T-cell (primary cell): ENCODE results near the gene DAPK1. TPM values are rescaled to one million over a fixed set of nuclear protein-coding genes. Genes with fewer than 3 reads are reported as not detected.

ENCODE experiments used
- ATAC-seq, 4 experiments: fragments of 200-7000 bp in 3 of 4; fragments of 150-1000 bp in 1 of 4; cut with Tn5 transposase; replicated peaks in 1 of 4; 1 replicate in 3 of 4; 2 replicates in 1 of 4; pipeline ENCODE4 v1.10.0; 2021; ENCODE audit warnings: moderate library complexity in 3 of 4, mild to moderate bottlenecking in 2 of 4, moderate number of reproducible peaks in 1 of 4
- CTCF ChIA-PET, 2 donors: fragments of 300-600 bp; sonication (Branson Sonifier 250); formaldehyde crosslinking; loops; one replicate each; lab custom pipeline; 2022; ENCODE audit warnings: antibody characterized with exemption in 2 of 2; lab: Charles Lee
- POLR2A ChIA-PET, 2 donors: fragments of 300-600 bp; sonication (Branson Sonifier 250); formaldehyde crosslinking; loops; one replicate each; lab custom pipeline; 2022; ENCODE audit warnings: antibody characterized with exemption in 2 of 2; lab: Charles Lee
- DNase-seq, 35 experiments: peaks; one replicate each; pipeline versions ENCODE4 v3.0.0 to v3.0.0-alpha.2; 2013 to 2023
- H3K27ac ChIP-seq: one replicate; pipeline ENCODE4 v1.5.1; 2013; ENCODE audit warnings: low read length
- H3K27me3 ChIP-seq, 2 experiments: replicated peaks in 1 of 2; 1 replicate in 1 of 2; 2 replicates in 1 of 2; pipeline versions ENCODE4 v1.6.1 to v1.7.0; 2013; ENCODE audit warnings: low read length in 1 of 2, mixed read lengths in 1 of 2; ENCODE audit not compliant: control insufficient read depth in 2 of 2, insufficient read depth in 2 of 2; ENCODE audit errors: extremely low read depth in 1 of 2
- H3K36me3 ChIP-seq, 2 donors: 1 replicate in 1 of 2; 2 replicates in 1 of 2; pipeline versions ENCODE4 v1.6.1 to v1.7.0; 2013; ENCODE audit warnings: low read length in 1 of 2; ENCODE audit not compliant: control insufficient read depth in 2 of 2, insufficient read depth in 1 of 2; ENCODE audit errors: extremely low read depth in 1 of 2
- H3K4me1 ChIP-seq, 2 experiments: 1 replicate in 1 of 2; 2 replicates in 1 of 2; pipeline versions ENCODE4 v1.6.1 to v1.7.0; 2013; ENCODE audit warnings: low read length in 2 of 2, mixed read lengths in 1 of 2; ENCODE audit not compliant: insufficient read depth in 2 of 2, control insufficient read depth in 1 of 2; ENCODE audit errors: extremely low read depth in 1 of 2
- H3K4me3 ChIP-seq, 2 donors: 1 replicate in 1 of 2; 2 replicates in 1 of 2; pipeline versions ENCODE4 v1.5.1 to v1.7.0; 2013; ENCODE audit warnings: mild to moderate bottlenecking in 2 of 2, low read length in 1 of 2, moderate library complexity in 1 of 2; ENCODE audit not compliant: control insufficient read depth in 1 of 2; ENCODE audit errors: extremely low read depth in 1 of 2
- H3K9me3 ChIP-seq: 2 replicates; pipeline ENCODE4 v1.7.0; 2013
- H3K27ac Mint-ChIP-seq, 2 donors: one replicate each; pipeline ENCODE4 v1.8.0; 2020 to 2021; ENCODE audit warnings: mild to moderate bottlenecking in 2 of 2, mixed read lengths in 2 of 2
- H3K27me3 Mint-ChIP-seq, 2 donors: one replicate each; pipeline ENCODE4 v1.8.0; 2021 to 2022; ENCODE audit warnings: mixed read lengths in 2 of 2
- H3K36me3 Mint-ChIP-seq: one replicate; pipeline ENCODE4 v1.8.0; 2021; ENCODE audit warnings: mixed read lengths
- H3K4me1 Mint-ChIP-seq, 3 donors: one replicate each; pipeline ENCODE4 v1.8.0; 2020 to 2022; ENCODE audit warnings: mixed read lengths in 3 of 3, mild to moderate bottlenecking in 1 of 3
- H3K4me3 Mint-ChIP-seq, 3 donors: one replicate each; pipeline ENCODE4 v1.8.0; 2020 to 2022; ENCODE audit warnings: mild to moderate bottlenecking in 3 of 3, mixed read lengths in 3 of 3, moderate library complexity in 3 of 3
- H3K9me3 Mint-ChIP-seq, 3 donors: one replicate each; pipeline ENCODE4 v1.8.0; 2020 to 2022; ENCODE audit warnings: mixed read lengths in 3 of 3
- WGBS: methylation state at CpG from one replicate; pipeline ENCODE4 v1.1.5; 2013; ENCODE audit warnings: missing lambda C conversion rate; ENCODE audit not compliant: insufficient coverage; 5-methylcytosine and 5-hydroxymethylcytosine counted together
- total RNA-seq, 35 experiments: library from RNA in 6 of 35; stranded (reverse) in 6 of 35; fragments of 120-200 nt in 1 of 35; gene quantifications; one replicate each; pipeline versions ENCODE4 v1.2.1 to v1.2.4 and lab custom pipeline; 2013 to 2026

DAPK1 gene
- total RNA-seq, 5 donors from 2014 or later (not counting 1 experiment from before 2014, with no cell fraction given) = 1.7 to 4.2 (median 2.8) TPM

DNA sequence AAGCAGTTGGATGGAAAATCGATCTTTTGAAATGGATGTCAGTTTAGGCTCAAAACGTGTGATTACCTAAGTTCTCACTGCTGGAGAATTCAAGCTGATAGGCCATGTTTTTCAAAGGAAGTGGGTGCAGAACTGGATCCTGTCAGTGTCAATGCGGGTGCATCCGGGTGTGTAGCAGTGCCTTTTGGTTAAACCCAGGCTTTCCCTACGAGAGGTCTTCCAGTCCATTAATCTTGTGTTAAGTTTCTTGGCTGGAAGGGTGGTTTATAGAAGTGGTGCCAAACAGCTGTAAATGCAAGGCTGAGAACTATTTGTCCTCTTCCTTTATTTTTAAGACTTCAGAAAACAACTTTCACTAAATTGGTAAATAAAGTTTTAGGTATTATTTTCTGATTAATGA lies 71.9 kb downstream of the DAPK1 start:
- DNase-seq (no peak), ATAC-seq (no peak)
- Mint-ChIP-seq H3K4me1 (no peaks in the 10 kb centered on the region), H3K36me3 (no peaks in the 10 kb centered on the region), H3K27me3 (peaks cover 0 to 4% of the 10 kb centered on the region in 2 donors), H3K4me3 (no peak overlapping the region), H3K9me3 (no peaks in the 10 kb centered on the region), H3K27ac (no peak overlapping the region)
- ChIA-PET CTCF (no interaction called here), POLR2A (no interaction called here)
- Histone ChIP-seq H3K27me3 (no peaks in the 10 kb centered on the region), H3K36me3 (no peaks in the 10 kb centered on the region), H3K4me3 (no peak overlapping the region), H3K4me1 (peaks cover 0 to 4% of the 10 kb centered on the region in 2 experiments), H3K9me3 (no peaks in the 10 kb centered on the region), H3K27ac (no peak overlapping the region)
- 12% methylated on average over 4 of the region's 5 CpGs for WGBS

- no peak overlapping the region for H3K27ac Mint-ChIP-seq
- peaks cover 0 to 4% of the 10 kb centered on the region in 2 donors for H3K27me3 Mint-ChIP-seq
- Histone ChIP-seq H3K9me3 (no peaks in the 10 kb centered on the region), H3K4me3 (no peak overlapping the region), H3K36me3 (no peaks in the 10 kb centered on the region), H3K27ac (no peak overlapping the region), H3K4me1 (peaks cover 0 to 4% of the 10 kb centered on the region in 2 experiments), H3K27me3 (no peaks in the 10 kb centered on the region)
- ATAC-seq (no peak), DNase-seq (no peak)
- ChIA-PET CTCF (no interaction called here), POLR2A (no interaction called here)
- no peaks in the 10 kb centered on the region for H3K36me3 Mint-ChIP-seq
- no peak overlapping the region for H3K4me3 Mint-ChIP-seq
- H3K4me1 Mint-ChIP-seq = no peaks in the 10 kb centered on the region
- H3K9me3 Mint-ChIP-seq = no peaks in the 10 kb centered on the region
- no CpG with 5 or more reads among the region's 3 CpGs for WGBS
These were observed 72.6 kb downstream of the DAPK1 start for GRCh38 chr9:87570000-87570908.

GRCh38 chr9:87572719-87573118 lies 75.1 kb downstream of the DAPK1 start:
- ChIA-PET CTCF (no interaction called here), POLR2A (no interaction called here)
- H3K36me3 ChIP-seq = no peaks in the 10 kb centered on the region
- H3K4me3 Mint-ChIP-seq = no peak overlapping the region
- H3K4me3 ChIP-seq = no peak overlapping the region
- peaks cover 0 to 4% of the 10 kb centered on the region in 2 donors for H3K27me3 Mint-ChIP-seq
- H3K4me1 ChIP-seq = peaks cover 0 to 4% of the 10 kb centered on the region in 2 experiments
- H3K9me3 ChIP-seq = no peaks in the 10 kb centered on the region
- H3K27ac ChIP-seq = no peak overlapping the region
- no peaks in the 10 kb centered on the region for H3K4me1 Mint-ChIP-seq
- H3K36me3 Mint-ChIP-seq = no peaks in the 10 kb centered on the region
- DNase-seq (no peak), ATAC-seq (no peak)
- WGBS = no CpG with 5 or more reads among the region's 6 CpGs
- H3K27ac Mint-ChIP-seq = no peak overlapping the region
- no peaks in the 10 kb centered on the region for H3K27me3 ChIP-seq
- H3K9me3 Mint-ChIP-seq = no peaks in the 10 kb centered on the region

DNA sequence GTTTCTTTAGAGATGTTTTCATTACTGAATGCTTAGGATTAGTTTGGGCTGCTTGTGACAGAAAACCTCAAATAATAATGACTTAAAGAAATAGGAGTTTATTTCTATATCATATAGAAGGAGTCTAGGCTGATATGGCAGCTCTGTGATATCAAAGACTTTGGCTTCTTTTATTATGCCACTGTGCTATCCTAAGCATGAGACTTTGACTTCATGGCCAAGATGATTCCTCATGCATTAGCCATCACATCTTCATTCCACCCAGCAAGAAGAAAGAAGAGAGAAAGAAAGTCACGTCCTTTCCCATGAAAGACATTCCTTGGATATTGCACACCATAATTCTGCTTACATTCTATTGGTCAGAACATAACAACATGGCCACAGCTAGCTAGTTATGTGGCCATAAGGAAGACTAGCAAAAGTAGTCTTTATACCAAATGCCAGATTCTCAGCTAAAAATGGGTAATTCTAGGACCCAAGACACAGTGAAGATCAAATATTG lies 76.2 kb downstream of the DAPK1 start:
- WGBS = no CpG with 5 or more reads among the region's 1 CpG
- Mint-ChIP-seq H3K4me1 (no peaks in the 10 kb centered on the region), H3K9me3 (no peaks in the 10 kb centered on the region), H3K27me3 (peaks cover 0 to 4% of the 10 kb centered on the region in 2 donors), H3K36me3 (no peaks in the 10 kb centered on the region), H3K4me3 (no peak overlapping the region), H3K27ac (no peak overlapping the region)
- H3K27ac ChIP-seq = no peak overlapping the region
- H3K36me3 ChIP-seq = no peaks in the 10 kb centered on the region
- POLR2A ChIA-PET = no interaction called here
- ATAC-seq (no peak), DNase-seq (no peak)
- no peak overlapping the region for H3K4me3 ChIP-seq
- H3K27me3 ChIP-seq = no peaks in the 10 kb centered on the region
- CTCF ChIA-PET = no interaction called here
- peaks cover 0 to 4% of the 10 kb centered on the region in 2 experiments for H3K4me1 ChIP-seq
- H3K9me3 ChIP-seq = no peaks in the 10 kb centered on the region

- ATAC-seq = no peak
- H3K4me3 ChIP-seq = no peak overlapping the region
- DNase-seq = no peak
- POLR2A ChIA-PET = no interaction called here
- Mint-ChIP-seq H3K4me1 (no peaks in the 10 kb centered on the region), H3K36me3 (no peaks in the 10 kb centered on the region), H3K4me3 (no peak overlapping the region), H3K9me3 (no peaks in the 10 kb centered on the region), H3K27me3 (peaks cover 2 to 8% of the 10 kb centered on the region in 2 donors), H3K27ac (no peak overlapping the region)
- no peaks in the 10 kb centered on the region for H3K4me1 ChIP-seq
- H3K27me3 ChIP-seq = no peaks in the 10 kb centered on the region
- no peak overlapping the region for H3K27ac ChIP-seq
- WGBS = no CpG with 5 or more reads among the region's 7 CpGs
- CTCF ChIA-PET = no interaction called here
- H3K36me3 ChIP-seq = no peaks in the 10 kb centered on the region
- no peaks in the 10 kb centered on the region for H3K9me3 ChIP-seq
These were observed 80.1 kb downstream of the DAPK1 start for GRCh38 chr9:87577746-87578145.

- no peak overlapping the region for H3K4me3 Mint-ChIP-seq
- no peak overlapping the region for H3K27ac Mint-ChIP-seq
- no peaks in the 10 kb centered on the region for H3K9me3 Mint-ChIP-seq
- H3K4me1 Mint-ChIP-seq = no peaks in the 10 kb centered on the region
- no peak overlapping the region for H3K4me3 ChIP-seq
- ChIA-PET POLR2A (no interaction called here), CTCF (no interaction called here)
- no peaks in the 10 kb centered on the region for H3K36me3 ChIP-seq
- H3K27me3 ChIP-seq = no peaks in the 10 kb centered on the region
- H3K9me3 ChIP-seq = no peaks in the 10 kb centered on the region
- WGBS = no CpG with 5 or more reads among the region's 2 CpGs
- ATAC-seq (no peak), DNase-seq (no peak)
- no peaks in the 10 kb centered on the region for H3K4me1 ChIP-seq
- no peaks in the 10 kb centered on the region for H3K36me3 Mint-ChIP-seq
- H3K27me3 Mint-ChIP-seq = peaks cover 2 to 8% of the 10 kb centered on the region in 2 donors
- no peak overlapping the region for H3K27ac ChIP-seq
These were observed 81.0 kb downstream of the DAPK1 start for GRCh38 chr9:87578625-87579024.
